Sigmoid colon (tissue), 7 donors: ENCODE measurements around the gene SIPA1L3. TPM values are rescaled to one million over a fixed set of nuclear protein-coding genes. Genes with fewer than 3 reads are reported as not detected.

ENCODE experiments used
- DNase-seq: peaks from one replicate; pipeline ENCODE4 v3.0.0-alpha.2; 2019
- H3K27ac ChIP-seq, 4 donors: fragments of 200-600 bp; sonication (generic); one replicate each; pipeline ENCODE4 v1.5.1; 2016 to 2019; ENCODE audit warnings: mild to moderate bottlenecking in 1 of 4
- H3K27me3 ChIP-seq, 3 donors: fragments of 200-600 bp; sonication (generic); one replicate each; pipeline ENCODE4 v1.5.1; 2019; ENCODE audit warnings: mild to moderate bottlenecking in 1 of 3
- H3K36me3 ChIP-seq, 4 donors: fragments of 200-600 bp; sonication (generic); one replicate each; pipeline ENCODE4 v1.5.1; 2016 to 2019
- H3K4me1 ChIP-seq, 4 donors: fragments of 200-600 bp; sonication (generic); one replicate each; pipeline ENCODE4 v1.5.1; 2017 to 2019
- H3K4me3 ChIP-seq, 4 donors: fragments of 200-600 bp; sonication (generic); one replicate each; pipeline ENCODE4 v1.5.1; 2017 to 2019; ENCODE audit warnings: mild to moderate bottlenecking in 2 of 4, moderate library complexity in 1 of 4
- H3K9me3 ChIP-seq, 4 donors: fragments of 200-600 bp in 3 of 4; sonication (generic) in 3 of 4; one replicate each; pipeline versions ENCODE4 v1.5.1 to v1.6.1; 2013 to 2019
- EP300 ChIP-seq, 4 donors: sonication (generic); formaldehyde crosslinking; IDR thresholded peaks; one replicate each; pipeline ENCODE4 v1.6.1; 2017; ENCODE audit warnings: antibody characterized with exemption in 4 of 4
- POLR2A ChIP-seq, 2 donors: fragments of 450-650 bp; IDR thresholded peaks; one replicate each; pipeline ENCODE4 v1.6.1; 2016; ENCODE audit warnings: antibody characterized with exemption in 2 of 2, mild to moderate bottlenecking in 2 of 2, moderate library complexity in 2 of 2
- POLR2AphosphoS5 ChIP-seq, 4 donors: sonication (generic); formaldehyde crosslinking; IDR thresholded peaks; one replicate each; pipeline ENCODE4 v1.6.1; 2017; ENCODE audit warnings: antibody characterized with exemption in 4 of 4
- WGBS, 2 donors: extraction: QIAGEN DNeasy Blood & Tissue Kit; methylation state at CpG; one replicate each; pipeline ENCODE4 v1.1.7; 2013; 5-methylcytosine and 5-hydroxymethylcytosine counted together
- intact Hi-C: fragments of 100-400 bp; cut with DNase I; formaldehyde crosslinking; loops from one replicate; pipeline ENCODE4 v1.15.1; 2023
- polyA plus RNA-seq, 3 donors: library from polyadenylated mRNA; stranded (reverse); fragments of 200-250 nt; gene quantifications; one replicate each; pipeline ENCODE4 v1.2.3, GENCODE V29; 2013
- total RNA-seq, 4 donors: library from RNA; depleted of rRNA; stranded (reverse); fragments of >200 nt; gene quantifications; one replicate each; pipeline ENCODE4 v1.1.0, GENCODE V29; 2016
- TF ChIP-seq, protein P1 (sequence below), 4 experiments: fragments of 450-650 bp in 3 of 4; fragments of 200-600 bp in 1 of 4; IDR thresholded peaks; one replicate each; pipeline ENCODE4 v1.5.1; 2016 to 2019; ENCODE audit warnings: antibody characterized with exemption in 4 of 4, mild to moderate bottlenecking in 3 of 4, moderate library complexity in 2 of 4
- donor health status: healthy with polysubstance abuse.
- donor health status: Bipolar disorder and iron deficiency.
- donor health status: healthy.

The SIPA1L3 gene
- total and polyA plus RNA-seq, 7 donors, result 7.7 to 47.9 (median 9.9) TPM

DNA sequence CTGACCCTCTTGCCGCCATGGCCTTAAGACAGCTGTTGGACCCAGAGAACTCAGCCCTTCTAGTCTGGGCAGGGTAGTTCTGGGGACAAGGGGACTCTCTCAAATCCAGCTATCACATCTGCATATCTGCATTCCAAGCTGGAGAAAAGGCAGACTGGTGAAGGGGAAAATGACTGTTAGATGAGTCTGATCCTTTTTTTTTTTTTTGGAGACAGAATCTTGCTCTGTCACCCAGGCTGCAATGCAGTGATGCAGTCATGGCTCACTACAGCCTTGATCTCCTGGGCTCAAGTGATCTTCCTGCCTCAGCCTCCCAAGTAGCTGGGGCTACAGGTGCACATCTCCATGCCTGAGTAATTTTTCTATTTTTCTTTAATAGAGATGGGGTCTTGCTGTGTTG, 114.3 kb downstream of the SIPA1L3 start:
- TF ChIP-seq EP300 (IDR thresholded peaks at IDR 0.05), result no peak
- TF ChIP-seq, protein P1, sequence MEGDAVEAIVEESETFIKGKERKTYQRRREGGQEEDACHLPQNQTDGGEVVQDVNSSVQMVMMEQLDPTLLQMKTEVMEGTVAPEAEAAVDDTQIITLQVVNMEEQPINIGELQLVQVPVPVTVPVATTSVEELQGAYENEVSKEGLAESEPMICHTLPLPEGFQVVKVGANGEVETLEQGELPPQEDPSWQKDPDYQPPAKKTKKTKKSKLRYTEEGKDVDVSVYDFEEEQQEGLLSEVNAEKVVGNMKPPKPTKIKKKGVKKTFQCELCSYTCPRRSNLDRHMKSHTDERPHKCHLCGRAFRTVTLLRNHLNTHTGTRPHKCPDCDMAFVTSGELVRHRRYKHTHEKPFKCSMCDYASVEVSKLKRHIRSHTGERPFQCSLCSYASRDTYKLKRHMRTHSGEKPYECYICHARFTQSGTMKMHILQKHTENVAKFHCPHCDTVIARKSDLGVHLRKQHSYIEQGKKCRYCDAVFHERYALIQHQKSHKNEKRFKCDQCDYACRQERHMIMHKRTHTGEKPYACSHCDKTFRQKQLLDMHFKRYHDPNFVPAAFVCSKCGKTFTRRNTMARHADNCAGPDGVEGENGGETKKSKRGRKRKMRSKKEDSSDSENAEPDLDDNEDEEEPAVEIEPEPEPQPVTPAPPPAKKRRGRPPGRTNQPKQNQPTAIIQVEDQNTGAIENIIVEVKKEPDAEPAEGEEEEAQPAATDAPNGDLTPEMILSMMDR (IDR thresholded peaks at IDR 0.05), result no peak
- TF ChIP-seq POLR2A (IDR thresholded peaks at IDR 0.05), result no peak
- no peak for TF ChIP-seq POLR2AphosphoS5 (IDR thresholded peaks at IDR 0.05)
- DNase-seq, result no peak
- Histone ChIP-seq H3K27me3 (no peaks in the 10 kb centered on the region), H3K4me1 (peaks cover 0 to 5% (median 0%) of the 10 kb centered on the region in 4 donors), H3K9me3 (no peaks in the 10 kb centered on the region), H3K36me3 (no peaks in the 10 kb centered on the region), H3K4me3 (no peak overlapping the region), H3K27ac (no peak overlapping the region)
- WGBS, 2 donors, result 92 to 95% methylated on average over 1 of the region's 1 CpG
- intact Hi-C loops, result no loop called here

DNA sequence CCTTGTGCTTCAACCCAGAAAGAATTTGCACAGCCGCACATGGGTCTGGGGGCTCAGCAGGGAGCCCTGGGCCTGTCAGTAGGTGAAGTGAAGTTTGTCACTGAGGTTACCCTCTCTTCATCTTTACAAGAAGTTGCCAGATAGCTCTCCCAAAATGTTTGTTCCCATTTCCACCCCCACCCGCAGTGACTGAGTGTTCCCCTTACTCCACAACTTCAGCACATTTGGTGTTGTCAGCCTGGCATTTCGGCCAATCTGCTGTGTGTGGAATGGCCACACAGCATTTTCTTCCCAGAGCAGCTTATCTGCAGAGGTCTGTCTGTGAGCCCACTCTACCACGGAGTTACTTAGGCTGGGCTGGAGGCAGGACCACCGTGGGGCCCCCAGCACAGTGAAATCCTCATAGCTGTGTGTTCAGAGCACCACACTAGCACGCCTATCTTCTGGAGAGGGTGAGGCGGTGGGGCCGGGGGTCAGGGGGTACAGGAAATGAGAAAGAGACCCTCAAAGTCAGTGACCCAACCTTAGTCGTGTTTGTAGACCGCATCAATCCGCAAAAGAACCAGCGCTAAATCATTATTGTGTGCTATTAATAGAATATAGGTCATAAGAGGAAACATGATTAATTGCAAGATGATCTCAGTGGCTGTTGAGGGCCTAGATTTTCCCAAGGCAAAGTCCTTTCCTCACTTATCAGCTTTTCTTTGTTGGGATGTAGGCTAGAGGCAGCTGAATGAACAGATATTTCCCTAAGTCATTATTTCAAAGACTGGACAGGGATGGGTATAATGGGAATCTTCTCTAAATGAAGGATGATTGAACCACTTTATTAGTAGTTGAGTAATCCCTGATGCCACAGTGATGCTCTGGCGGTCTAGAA, 116.0 kb downstream of the SIPA1L3 start:
- no peak overlapping the region for H3K4me3 ChIP-seq
- 77 to 91% methylated on average over 13 of the region's 13 CpGs for WGBS, 2 donors
- no peaks in the 10 kb centered on the region for H3K36me3 ChIP-seq
- H3K4me1 ChIP-seq, result peaks cover 0 to 5% (median 0%) of the 10 kb centered on the region in 4 donors
- H3K9me3 ChIP-seq, result no peaks in the 10 kb centered on the region
- H3K27ac ChIP-seq, result no peak overlapping the region
- intact Hi-C loops, result no loop called here
- no peak for DNase-seq
- H3K27me3 ChIP-seq, result no peaks in the 10 kb centered on the region
- TF ChIP-seq EP300 (IDR thresholded peaks at IDR 0.05) (no peak), POLR2A (IDR thresholded peaks at IDR 0.05) (no peak), POLR2AphosphoS5 (IDR thresholded peaks at IDR 0.05) (no peak)
- TF ChIP-seq, protein P1 (IDR thresholded peaks at IDR 0.05), result no peak

DNA sequence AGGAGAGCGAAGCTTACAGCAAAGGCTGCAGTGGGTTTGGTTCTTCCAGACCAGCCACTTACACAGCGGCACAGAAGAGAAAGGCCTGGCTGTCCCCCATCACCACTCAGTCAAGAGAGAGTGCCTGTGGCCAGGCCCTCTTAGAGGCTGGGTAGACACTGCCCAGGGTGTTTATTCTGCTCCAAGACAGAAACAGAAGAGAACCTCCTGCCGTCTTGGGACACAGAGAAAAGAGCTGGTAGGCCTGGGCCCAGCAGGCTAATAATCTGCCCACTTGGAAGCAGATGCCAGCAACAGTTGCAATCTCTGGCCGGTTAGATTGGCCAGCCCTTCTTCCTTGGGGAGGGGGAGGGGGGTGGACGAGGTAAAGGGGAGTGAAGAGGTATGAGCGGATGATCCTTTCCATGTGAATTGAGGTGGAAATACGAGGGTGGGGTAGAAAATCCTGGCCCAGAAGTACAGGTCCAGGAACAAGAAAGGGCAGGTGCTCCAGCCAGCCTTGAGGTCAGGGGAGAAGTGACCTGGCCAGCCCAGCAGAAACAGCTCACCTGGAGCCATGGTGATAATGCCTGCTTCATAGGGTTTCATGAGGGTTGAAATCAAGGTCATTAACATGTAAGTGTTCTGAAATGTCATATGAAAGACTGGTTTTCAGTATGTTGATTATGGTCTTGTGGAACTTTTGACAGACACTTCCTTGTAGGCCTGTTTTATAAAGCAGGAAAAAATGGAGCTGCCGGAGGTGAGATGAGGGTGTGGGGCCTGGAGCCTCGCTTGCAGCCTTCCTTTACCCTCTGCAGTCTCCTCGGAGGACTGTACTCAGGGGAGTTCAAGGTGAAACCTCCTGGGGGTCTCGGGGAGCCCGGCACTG, 116.9 kb downstream of the SIPA1L3 start:
- 53 to 66% methylated on average over 12 of the region's 12 CpGs for WGBS, 2 donors
- peaks cover 0 to 5% (median 0%) of the 10 kb centered on the region in 4 donors for H3K4me1 ChIP-seq
- intact Hi-C loops, result no loop called here
- no peaks in the 10 kb centered on the region for H3K27me3 ChIP-seq
- H3K36me3 ChIP-seq, result no peaks in the 10 kb centered on the region
- no peak for DNase-seq
- H3K9me3 ChIP-seq, result no peaks in the 10 kb centered on the region
- H3K4me3 ChIP-seq, result no peak overlapping the region
- no peak overlapping the region for H3K27ac ChIP-seq
- TF ChIP-seq POLR2A (IDR thresholded peaks at IDR 0.05), result no peak
- TF ChIP-seq, protein P1 (IDR thresholded peaks at IDR 0.05), result no peak
- TF ChIP-seq POLR2AphosphoS5 (IDR thresholded peaks at IDR 0.05), result no peak
- no peak for TF ChIP-seq EP300 (IDR thresholded peaks at IDR 0.05)

DNA sequence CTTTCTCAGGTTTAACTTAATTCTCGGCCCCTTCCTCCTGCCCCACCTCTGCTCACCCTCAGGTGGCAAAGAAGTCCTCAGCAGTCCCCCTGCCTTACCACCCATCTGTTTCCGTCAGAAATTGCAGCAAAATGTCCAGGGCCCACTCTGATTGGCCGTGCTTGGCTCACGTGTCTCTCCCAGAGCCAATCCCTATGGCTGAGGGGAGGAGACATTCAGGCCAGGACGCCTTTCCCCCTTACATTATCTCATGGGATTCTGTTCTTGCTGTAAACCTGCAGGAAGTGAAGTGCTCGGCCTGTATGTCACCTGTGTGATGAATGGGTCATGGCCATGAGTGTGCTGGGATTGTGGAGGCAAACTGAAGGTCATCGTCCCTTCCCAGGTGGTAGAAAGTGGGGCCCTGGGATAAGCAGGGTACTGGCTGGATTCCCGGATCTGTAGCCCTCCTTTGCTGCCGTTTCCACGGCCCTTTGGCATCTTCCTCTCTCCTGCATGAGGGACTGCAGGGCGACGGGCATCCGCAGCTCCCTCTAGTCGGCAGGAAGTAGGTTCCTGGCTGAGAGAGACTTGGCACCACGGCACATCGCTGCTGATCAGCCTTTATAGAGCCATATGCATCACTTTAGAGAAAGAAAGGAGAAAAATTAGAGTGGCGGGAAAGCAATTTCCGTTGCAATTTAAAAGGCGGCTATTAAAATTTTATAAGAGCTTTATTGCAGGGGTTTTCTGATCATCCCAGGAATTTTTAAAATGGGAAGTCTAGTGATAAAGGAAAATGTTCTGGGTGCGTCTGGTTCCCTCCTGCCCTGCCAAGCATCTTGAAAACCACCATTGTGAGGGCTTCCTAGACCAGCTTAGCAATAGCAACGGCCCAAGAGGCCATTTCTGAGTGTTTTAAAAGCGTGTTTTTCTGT, 118.2 kb downstream of the SIPA1L3 start:
- intact Hi-C loops, result no loop called here
- no peak overlapping the region for H3K27ac ChIP-seq
- no peak for TF ChIP-seq POLR2A (IDR thresholded peaks at IDR 0.05)
- TF ChIP-seq POLR2AphosphoS5 (IDR thresholded peaks at IDR 0.05), result no peak
- TF ChIP-seq EP300 (IDR thresholded peaks at IDR 0.05), result no peak
- TF ChIP-seq, protein P1 (IDR thresholded peaks at IDR 0.05), result no peak
- no peak overlapping the region for H3K4me3 ChIP-seq
- no peaks in the 10 kb centered on the region for H3K27me3 ChIP-seq
- DNase-seq, result no peak
- H3K36me3 ChIP-seq, result peaks cover 0 to 3% (median 0%) of the 10 kb centered on the region in 4 donors
- H3K4me1 ChIP-seq, result peaks cover 0 to 5% (median 0%) of the 10 kb centered on the region in 4 donors
- no peaks in the 10 kb centered on the region for H3K9me3 ChIP-seq
- 78 to 84% methylated on average over 22 of the region's 22 CpGs for WGBS, 2 donors
